ENCODE measurements around the gene DLX6.

The DLX6 gene

GRCh38 chr7:97005183-97006054 lies at the start of gene DLX6:
Gene DLX6, plus strand, starts transcription at chr7:97005553. Its CDS starts 425 bp downstream, at chr7:97005978.
- TF ChIP-seq CTCF (IDR thresholded peaks at IDR 0.05; ENCODE audit: insufficient read depth, missing control alignments) = no peak
- FAIRE-seq (no peak), DNase-seq (ENCODE audit: insufficient read length, low spot score) (peak; percentile 85)

- FAIRE-seq = no peak
- DNase-seq (ENCODE audit: insufficient read length, low spot score) = no peak
These were observed 46.2 kb upstream of the DLX6 start for GRCh38 chr7:96959135-96959534.

GRCh38 chr7:96962221-96962885 lies 43.0 kb upstream of the DLX6 start:
- DNase-seq (ENCODE audit: insufficient read length, low spot score) (no peak), FAIRE-seq (no peak)
- TF ChIP-seq CTCF (IDR thresholded peaks at IDR 0.05; ENCODE audit: insufficient read depth, missing control alignments) = no peak

More at GRCh38 chr7:96959135-96959534, 46.2 kb upstream of the DLX6 start:
- no peak for TF ChIP-seq CTCF (IDR thresholded peaks at IDR 0.05; ENCODE audit: insufficient read depth, missing control alignments)

- FAIRE-seq = no peak
- DNase-seq (ENCODE audit: insufficient read length, low spot score) = no peak
- TF ChIP-seq CTCF (IDR thresholded peaks at IDR 0.05; ENCODE audit: insufficient read depth, missing control alignments) = no peak
These were observed 36.4 kb upstream of the DLX6 start for GRCh38 chr7:96968981-96969380.

GRCh38 chr7:96970739-96971138 lies 34.6 kb upstream of the DLX6 start:
- DNase-seq (ENCODE audit: insufficient read length, low spot score) (no peak), FAIRE-seq (no peak)
- no peak for TF ChIP-seq CTCF (IDR thresholded peaks at IDR 0.05; ENCODE audit: insufficient read depth, missing control alignments)

- FAIRE-seq = no peak
- no peak for TF ChIP-seq CTCF (IDR thresholded peaks at IDR 0.05; ENCODE audit: insufficient read depth, missing control alignments)
- DNase-seq (ENCODE audit: insufficient read length, low spot score) = no peak
These were observed 31.4 kb upstream of the DLX6 start for GRCh38 chr7:96973986-96974385.

- DNase-seq (ENCODE audit: insufficient read length, low spot score) (no peak), FAIRE-seq (no peak)
- no peak for TF ChIP-seq CTCF (IDR thresholded peaks at IDR 0.05; ENCODE audit: insufficient read depth, missing control alignments)
These were observed 29.2 kb upstream of the DLX6 start for GRCh38 chr7:96976106-96976505.
